HEK293 (cell line): ENCODE data around the gene GLTP.

Experiments
- CTCF ChIA-PET: fragments of 350-600 bp; formaldehyde crosslinking; extraction: SDS; loops from one replicate; lab custom pipeline; 2021; ENCODE audit warnings: antibody characterized with exemption; lab: Yijun Ruan, JAX
- POLR2A ChIA-PET: fragments of 300-600 bp; formaldehyde crosslinking; extraction: SDS; loops from one replicate; lab custom pipeline; 2020; ENCODE audit warnings: antibody characterized with exemption, inconsistent platforms; lab: Yijun Ruan, JAX
- H3K27ac ChIP-seq: fragments of 200-500 bp; sonication (Bioruptor generic); 2 replicates; pipeline ENCODE4 v1.5.1; 2014; ENCODE audit warnings: low read depth, low read length, control low read depth, inconsistent platforms; ENCODE audit errors: extremely low read depth
- H3K36me3 ChIP-seq, 2 experiments: fragments of 200-500 bp in 1 of 2; sonication (Bioruptor generic) in 1 of 2; 1 replicate in 1 of 2; 2 replicates in 1 of 2; pipeline ENCODE4 v1.5.1; 2014 to 2017; ENCODE audit warnings: inconsistent platforms in 2 of 2, low read length in 2 of 2; ENCODE audit not compliant: control insufficient read depth in 2 of 2, insufficient read depth in 1 of 2
- H3K4me1 ChIP-seq: fragments of 200-500 bp; sonication (Bioruptor generic); 2 replicates; pipeline ENCODE4 v1.5.1; 2014; ENCODE audit warnings: mild to moderate bottlenecking, low read length, inconsistent platforms; ENCODE audit not compliant: control insufficient read depth, insufficient read depth
- H3K4me3 ChIP-seq: 2 replicates; pipeline ENCODE4 v1.5.1; 2011; ENCODE audit warnings: low read depth, mild to moderate bottlenecking, control low read depth, low read length, moderate library complexity
- H3K9me3 ChIP-seq: fragments of 200-500 bp; sonication (Bioruptor generic); 2 replicates; pipeline ENCODE4 v1.5.1; 2014; ENCODE audit warnings: low read depth, low read length, inconsistent platforms; ENCODE audit not compliant: control insufficient read depth, insufficient read depth
- GLI2 ChIP-seq: fragments of 450-650 bp; formaldehyde crosslinking; IDR thresholded peaks from 2 replicates; pipeline ENCODE4; 2017; ENCODE audit warnings: missing biosample characterization, missing genetic modification characterization, low read depth, borderline replicate concordance
- GLIS1 ChIP-seq: fragments of 450-650 bp; formaldehyde crosslinking; IDR thresholded peaks from 2 replicates; pipeline ENCODE4 v1.5.1; 2016; ENCODE audit warnings: missing biosample characterization, missing genetic modification characterization
- MEIS1 ChIP-seq: sonication (generic); formaldehyde crosslinking; IDR thresholded peaks from 2 replicates; pipeline ENCODE4 v1.8.1; 2022; ENCODE audit warnings: missing genetic modification reagents, mild to moderate bottlenecking, borderline replicate concordance
- PRDM2 ChIP-seq: fragments of 450-650 bp; formaldehyde crosslinking; IDR thresholded peaks from 2 replicates; pipeline ENCODE4 v1.5.1; 2016; ENCODE audit warnings: missing biosample characterization, missing genetic modification characterization, borderline replicate concordance
- ZEB2 ChIP-seq: fragments of 450-650 bp; formaldehyde crosslinking; IDR thresholded peaks from 2 replicates; pipeline ENCODE4 v1.5.1; 2016; ENCODE audit warnings: missing biosample characterization, missing genetic modification characterization
- ZFP3 ChIP-seq: fragments of 450-650 bp; formaldehyde crosslinking; IDR thresholded peaks from 2 replicates; pipeline ENCODE4 v1.5.1; 2016; ENCODE audit warnings: low read depth, missing biosample characterization, missing genetic modification characterization
- ZNF266 ChIP-seq: fragments of 450-650 bp; formaldehyde crosslinking; IDR thresholded peaks from 2 replicates; pipeline ENCODE4 v1.5.1; 2016; ENCODE audit warnings: missing biosample characterization, missing genetic modification characterization, low read depth
- ZNF518A ChIP-seq: fragments of 450-650 bp; formaldehyde crosslinking; conservative IDR thresholded peaks from 2 replicates; pipeline ENCODE4 v1.5.1; 2016; ENCODE audit warnings: low read depth, missing biosample characterization, missing genetic modification characterization
- ZNF548 ChIP-seq: fragments of 450-650 bp; formaldehyde crosslinking; IDR thresholded peaks from 2 replicates; pipeline ENCODE4 v1.5.1; 2016; ENCODE audit warnings: missing biosample characterization, missing genetic modification characterization
- ZNF549 ChIP-seq: fragments of 450-650 bp; IDR thresholded peaks from 2 replicates; pipeline ENCODE4 v1.5.1; 2018; ENCODE audit warnings: missing biosample characterization, missing genetic modification characterization, mild to moderate bottlenecking, inconsistent platforms, moderate library complexity
- ZNF585B ChIP-seq: fragments of 450-650 bp; formaldehyde crosslinking; IDR thresholded peaks from 2 replicates; pipeline ENCODE4 v1.5.1; 2016; ENCODE audit warnings: missing biosample characterization, missing genetic modification characterization
- ZNF654 ChIP-seq: fragments of 450-650 bp; formaldehyde crosslinking; IDR thresholded peaks from 2 replicates; pipeline ENCODE4 v1.5.1; 2016; ENCODE audit warnings: low read depth, missing biosample characterization, missing genetic modification characterization
- ZNF658 ChIP-seq: fragments of 450-650 bp; formaldehyde crosslinking; IDR thresholded peaks from 2 replicates; pipeline ENCODE4; 2016; ENCODE audit warnings: missing biosample characterization, missing genetic modification characterization
- ZNF785 ChIP-seq: fragments of 450-650 bp; formaldehyde crosslinking; IDR thresholded peaks from 2 replicates; pipeline ENCODE4 v1.5.1; 2016; ENCODE audit warnings: missing biosample characterization, missing genetic modification characterization
- ZNF792 ChIP-seq: fragments of 450-650 bp; formaldehyde crosslinking; IDR thresholded peaks from 2 replicates; pipeline ENCODE4 v1.5.1; 2016; ENCODE audit warnings: missing biosample characterization, missing genetic modification characterization
- ZNF837 ChIP-seq: fragments of 450-650 bp; formaldehyde crosslinking; IDR thresholded peaks from 2 replicates; pipeline ENCODE4 v1.5.1; 2016; ENCODE audit warnings: missing biosample characterization, missing genetic modification characterization
- ZSCAN23 ChIP-seq: fragments of 450-650 bp; formaldehyde crosslinking; IDR thresholded peaks from 2 replicates; pipeline ENCODE4 v1.5.1; 2016; ENCODE audit warnings: missing biosample characterization, missing genetic modification characterization

Gene GLTP

GRCh38 chr12:109860977-109861376 lies 19.4 kb downstream of the GLTP start (continued):
- TF ChIP-seq PRDM2 (tag by site-specific recombination), result no peak
- no peak for TF ChIP-seq ZNF785
- no peak for TF ChIP-seq ZNF266 (tag by site-specific recombination)
- TF ChIP-seq ZNF658 (tag by site-specific recombination), result no peak
- TF ChIP-seq ZFP3 (tag by site-specific recombination), result no peak
- TF ChIP-seq GLIS1 (tag by site-specific recombination), result no peak
- no peak for TF ChIP-seq MEIS1
- TF ChIP-seq ZNF792 (tag by site-specific recombination), result no peak
- TF ChIP-seq ZNF837 (tag by site-specific recombination), result no peak

GRCh38 chr12:109858764-109859163 lies 21.6 kb downstream of the GLTP start:
- Histone ChIP-seq H3K36me3 (peaks cover 0 to 36% of the 10 kb centered on the region in 2 experiments; a peak in 2 of 3 replicates), H3K4me1 (peaks cover 4% of the 10 kb centered on the region; the same call in 1 of the 2 replicates), H3K4me3 (no peak overlapping the region)
- POLR2A ChIA-PET, result no interaction called here
- no peak for TF ChIP-seq ZNF549 (tag by site-specific recombination)
- TF ChIP-seq ZNF518A (tag by site-specific recombination), result no peak
- TF ChIP-seq ZNF585B (tag by site-specific recombination), result no peak
- no peak for TF ChIP-seq ZNF548 (tag by site-specific recombination)
- no peak for TF ChIP-seq ZNF654 (tag by site-specific recombination)
- no peak for TF ChIP-seq ZSCAN23
- no peak for TF ChIP-seq ZNF837 (tag by site-specific recombination)
- TF ChIP-seq GLI2 (tag by site-specific recombination), result no peak
- no peak for TF ChIP-seq ZEB2 (tag by site-specific recombination)
- TF ChIP-seq MEIS1, result no peak
- TF ChIP-seq, all 188 proteins: peak for 0
- H3K9me3 ChIP-seq, result no peaks in the 10 kb centered on the region
- no peak overlapping the region for H3K27ac ChIP-seq
- CTCF ChIA-PET, result interaction anchor here (0.6 to 0.9 kb wide), 3 partner anchors 13 to 823 kb away, joined by 3 read pairs; no protein-coding TSS in a partner anchor
